GM23338 (cell line): ENCODE measurements around the gene SLC5A7. TPM values are rescaled to one million over a fixed set of nuclear protein-coding genes. Genes with fewer than 3 reads are reported as not detected.

Experiments
- ATAC-seq: fragments of 200-7000 bp; cut with Tn5 transposase; 3 replicates; pipeline ENCODE4 v1.9.1; 2020
- DNase-seq: peaks from one replicate; pipeline ENCODE4 v3.0.0-alpha.2; 2015; ENCODE audit warnings: low spot score
- H2AFZ ChIP-seq: fragments of 200-600 bp; sonication (generic); 2 replicates; pipeline ENCODE4 v1.8.0; 2016; ENCODE audit warnings: antibody characterized with exemption, mild to moderate bottlenecking, moderate library complexity
- H3F3A ChIP-seq: fragments of 200-600 bp; sonication (generic); replicated peaks from 2 replicates; pipeline ENCODE4 v1.8.0; 2017; ENCODE audit warnings: antibody characterized with exemption, mixed run types, low read depth
- H3K27ac ChIP-seq: fragments of 200-600 bp; sonication (generic); 2 replicates; pipeline ENCODE4 v1.6.1; 2016; ENCODE audit warnings: low read depth
- H3K27me3 ChIP-seq: fragments of 200-600 bp; sonication (generic); 2 replicates; pipeline ENCODE4 v1.8.0; 2016; ENCODE audit warnings: mild to moderate bottlenecking, mixed run types, moderate library complexity; ENCODE audit not compliant: insufficient read depth
- H3K36me3 ChIP-seq: fragments of 200-600 bp; sonication (generic); 2 replicates; pipeline ENCODE4 v1.8.0; 2016; ENCODE audit warnings: mild to moderate bottlenecking; ENCODE audit not compliant: insufficient read depth
- H3K4me1 ChIP-seq: fragments of 200-600 bp; sonication (generic); 2 replicates; pipeline ENCODE4 v1.8.0; 2016; ENCODE audit warnings: mild to moderate bottlenecking, moderate library complexity; ENCODE audit not compliant: insufficient read depth
- H3K4me2 ChIP-seq: fragments of 200-600 bp; sonication (generic); 2 replicates; pipeline ENCODE4 v1.7.1; 2017; ENCODE audit warnings: mixed run types
- H3K4me3 ChIP-seq: fragments of 200-600 bp; sonication (generic); 2 replicates; pipeline ENCODE4 v1.6.1; 2016; ENCODE audit warnings: mixed run types
- H3K79me2 ChIP-seq: fragments of 200-600 bp; sonication (generic); replicated peaks from 2 replicates; pipeline ENCODE4 v1.8.0; 2017; ENCODE audit warnings: mild to moderate bottlenecking; ENCODE audit not compliant: insufficient read depth
- H3K9me2 ChIP-seq: fragments of 200-600 bp; sonication (generic); 2 replicates; pipeline ENCODE4 v1.8.0; 2017; ENCODE audit not compliant: insufficient read depth
- H4K20me1 ChIP-seq: fragments of 200-600 bp; sonication (generic); replicated peaks from 2 replicates; pipeline ENCODE4 v1.8.0; 2017; ENCODE audit warnings: mild to moderate bottlenecking; ENCODE audit not compliant: insufficient read depth
- H3K27ac Mint-ChIP-seq: 2 replicates; pipeline ENCODE4 v1.8.0; 2020; ENCODE audit warnings: inconsistent platforms, mild to moderate bottlenecking, moderate library complexity, mixed read lengths
- H3K27me3 Mint-ChIP-seq: 3 replicates; pipeline ENCODE4 v1.8.0; 2022; ENCODE audit warnings: low read depth, mild to moderate bottlenecking, moderate library complexity, mixed read lengths, inconsistent platforms; ENCODE audit not compliant: insufficient read depth, poor library complexity
- H3K36me3 Mint-ChIP-seq: 3 replicates; pipeline ENCODE4 v1.8.0; 2021; ENCODE audit warnings: low read depth, mild to moderate bottlenecking, inconsistent platforms, moderate library complexity, mixed read lengths
- H3K4me1 Mint-ChIP-seq: 3 replicates; pipeline ENCODE4 v1.8.0; 2020; ENCODE audit warnings: mild to moderate bottlenecking, inconsistent platforms, mixed read lengths
- H3K4me3 Mint-ChIP-seq: 3 replicates; pipeline ENCODE4 v1.8.0; 2021; ENCODE audit warnings: moderate library complexity, mild to moderate bottlenecking, inconsistent platforms, mixed read lengths
- H3K9me3 Mint-ChIP-seq: 3 replicates; pipeline ENCODE4 v1.8.0; 2020; ENCODE audit warnings: moderate library complexity, mild to moderate bottlenecking, inconsistent platforms, mixed read lengths
- CREB1 ChIP-seq: fragments of 250-450 bp; sonication (Bioruptor Pico); IDR thresholded peaks from 2 replicates; pipeline ENCODE4 v1.5.0; 2020; ENCODE audit warnings: low read depth, mild to moderate bottlenecking, moderate library complexity
- EZH2 ChIP-seq: fragments of 200-600 bp; sonication (generic); IDR thresholded peaks from one replicate; pipeline ENCODE4 v1.8.0; 2017; ENCODE audit warnings: antibody characterized with exemption, mild to moderate bottlenecking, low read depth; ENCODE audit not compliant: unreplicated experiment
- EZH2phosphoT487 ChIP-seq: fragments of 200-600 bp; sonication (generic); IDR thresholded peaks from one replicate; pipeline ENCODE4 v1.8.1; 2018; ENCODE audit warnings: antibody characterized with exemption; ENCODE audit not compliant: unreplicated experiment
- JUNB ChIP-seq: IDR thresholded peaks from one replicate; pipeline ENCODE4 v1.6.1; 2016; ENCODE audit warnings: antibody characterized with exemption; ENCODE audit not compliant: unreplicated experiment
- NANOG ChIP-seq: IDR thresholded peaks from 2 replicates; pipeline ENCODE4 v1.6.1; 2016; ENCODE audit warnings: antibody characterized with exemption, borderline replicate concordance
- POLR2AphosphoS5 ChIP-seq: IDR thresholded peaks from 2 replicates; pipeline ENCODE4 v1.6.1; 2016; ENCODE audit warnings: antibody characterized with exemption, low read depth
- STAT1 ChIP-seq: IDR thresholded peaks from one replicate; pipeline ENCODE4 v1.6.1; 2016; ENCODE audit warnings: antibody characterized with exemption; ENCODE audit not compliant: unreplicated experiment
- ZNF114 ChIP-seq: fragments of 250-450 bp; sonication (Bioruptor Pico); IDR thresholded peaks from 2 replicates; pipeline ENCODE4 v1.5.0; 2020; ENCODE audit warnings: mild to moderate bottlenecking, moderate library complexity
- ZNF331 ChIP-seq: fragments of 250-450 bp; sonication (Bioruptor Pico); IDR thresholded peaks from 2 replicates; pipeline ENCODE4 v1.5.0; 2020; ENCODE audit warnings: low read depth, mild to moderate bottlenecking, moderate library complexity
- polyA plus RNA-seq: library from polyadenylated mRNA; unstranded; fragments of >200 nt; fragmentation: Nextera tagmentation; extraction: Ambion mirVana; gene quantifications from 2 replicates; pipeline ENCODE4 v1.2.1, GENCODE V29; 2016
- total RNA-seq: library from RNA; depleted of rRNA; stranded (reverse); fragments of >200 nt; shearing (Covaris generic); gene quantifications from 2 replicates; pipeline ENCODE4 v1.2.3, GENCODE V29; 2014
- TF ChIP-seq, protein P1 (sequence below): IDR thresholded peaks from one replicate; pipeline ENCODE4 v1.6.1; 2018; ENCODE audit warnings: antibody characterized with exemption; ENCODE audit not compliant: unreplicated experiment
- TF ChIP-seq, protein P2 (sequence below): fragments of 250-450 bp; sonication (Bioruptor Pico); IDR thresholded peaks from 2 replicates; pipeline ENCODE4 v1.5.0; 2020; ENCODE audit warnings: mild to moderate bottlenecking, moderate library complexity
- TF ChIP-seq, protein P3 (sequence below): IDR thresholded peaks from 2 replicates; pipeline ENCODE4 v1.6.1; 2016; ENCODE audit warnings: antibody characterized with exemption
- TF ChIP-seq, protein P4 (sequence below), 2 experiments: fragments of 200-600 bp in 1 of 2; sonication (generic) in 1 of 2; conservative IDR thresholded peaks; 2 replicates each; pipeline versions ENCODE4 v1.5.1 to v1.6.1; 2016 to 2017; ENCODE audit warnings: antibody characterized with exemption in 2 of 2, low read depth in 2 of 2, mild to moderate bottlenecking in 2 of 2, moderate library complexity in 1 of 2

Gene SLC5A7
- total and polyA plus RNA-seq, 2 experiments from 2014 or later = 0.05 to 0.17 TPM

DNA sequence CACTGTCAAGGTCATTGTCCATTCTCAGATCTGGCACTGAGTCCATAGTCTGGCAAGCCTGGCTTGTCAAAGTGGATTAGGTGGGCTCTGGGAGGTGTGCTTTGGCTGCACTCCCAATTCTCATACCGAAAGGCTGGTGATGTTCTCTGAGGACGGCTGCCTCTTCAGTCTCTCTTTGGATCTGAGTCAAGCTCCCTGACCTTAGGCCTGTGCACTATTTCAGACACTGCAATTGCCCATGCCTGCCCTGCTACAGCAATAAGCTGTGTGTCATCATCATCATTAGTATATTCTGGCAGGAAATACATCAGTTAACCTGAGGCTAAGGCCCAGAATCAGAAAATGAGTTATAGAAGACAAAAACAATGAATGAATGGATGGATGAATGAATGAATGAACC lies 1.6 kb upstream of the SLC5A7 start:
- Histone ChIP-seq H4K20me1 (no peaks in the 10 kb centered on the region), H3K9me2 (no peaks in the 10 kb centered on the region), H3K79me2 (no peaks in the 10 kb centered on the region), H3K27me3 (peaks cover 33% of the 10 kb centered on the region), H3K4me3 (no peak overlapping the region), H3F3A (no peaks in the 10 kb centered on the region), H3K4me2 (no peak overlapping the region), H3K4me1 (peaks cover 8% of the 10 kb centered on the region), H3K36me3 (no peaks in the 10 kb centered on the region), H3K27ac (no peak overlapping the region), H2AFZ (no peak overlapping the region)
- H3K27me3 Mint-ChIP-seq = peaks cover 18% of the 10 kb centered on the region
- ATAC-seq (no peak), DNase-seq (no peak)
- TF ChIP-seq, protein P1, sequence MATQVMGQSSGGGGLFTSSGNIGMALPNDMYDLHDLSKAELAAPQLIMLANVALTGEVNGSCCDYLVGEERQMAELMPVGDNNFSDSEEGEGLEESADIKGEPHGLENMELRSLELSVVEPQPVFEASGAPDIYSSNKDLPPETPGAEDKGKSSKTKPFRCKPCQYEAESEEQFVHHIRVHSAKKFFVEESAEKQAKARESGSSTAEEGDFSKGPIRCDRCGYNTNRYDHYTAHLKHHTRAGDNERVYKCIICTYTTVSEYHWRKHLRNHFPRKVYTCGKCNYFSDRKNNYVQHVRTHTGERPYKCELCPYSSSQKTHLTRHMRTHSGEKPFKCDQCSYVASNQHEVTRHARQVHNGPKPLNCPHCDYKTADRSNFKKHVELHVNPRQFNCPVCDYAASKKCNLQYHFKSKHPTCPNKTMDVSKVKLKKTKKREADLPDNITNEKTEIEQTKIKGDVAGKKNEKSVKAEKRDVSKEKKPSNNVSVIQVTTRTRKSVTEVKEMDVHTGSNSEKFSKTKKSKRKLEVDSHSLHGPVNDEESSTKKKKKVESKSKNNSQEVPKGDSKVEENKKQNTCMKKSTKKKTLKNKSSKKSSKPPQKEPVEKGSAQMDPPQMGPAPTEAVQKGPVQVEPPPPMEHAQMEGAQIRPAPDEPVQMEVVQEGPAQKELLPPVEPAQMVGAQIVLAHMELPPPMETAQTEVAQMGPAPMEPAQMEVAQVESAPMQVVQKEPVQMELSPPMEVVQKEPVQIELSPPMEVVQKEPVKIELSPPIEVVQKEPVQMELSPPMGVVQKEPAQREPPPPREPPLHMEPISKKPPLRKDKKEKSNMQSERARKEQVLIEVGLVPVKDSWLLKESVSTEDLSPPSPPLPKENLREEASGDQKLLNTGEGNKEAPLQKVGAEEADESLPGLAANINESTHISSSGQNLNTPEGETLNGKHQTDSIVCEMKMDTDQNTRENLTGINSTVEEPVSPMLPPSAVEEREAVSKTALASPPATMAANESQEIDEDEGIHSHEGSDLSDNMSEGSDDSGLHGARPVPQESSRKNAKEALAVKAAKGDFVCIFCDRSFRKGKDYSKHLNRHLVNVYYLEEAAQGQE = no peak
- TF ChIP-seq POLR2AphosphoS5 (no peak), EZH2phosphoT487 (no peak), ZNF114 (CRISPR knock-in tag) (no peak), ZNF331 (CRISPR knock-in tag) (no peak), JUNB (no peak), NANOG (no peak), EZH2 (no peak), CREB1 (CRISPR knock-in tag) (no peak), STAT1 (no peak)
- TF ChIP-seq, protein P2, sequence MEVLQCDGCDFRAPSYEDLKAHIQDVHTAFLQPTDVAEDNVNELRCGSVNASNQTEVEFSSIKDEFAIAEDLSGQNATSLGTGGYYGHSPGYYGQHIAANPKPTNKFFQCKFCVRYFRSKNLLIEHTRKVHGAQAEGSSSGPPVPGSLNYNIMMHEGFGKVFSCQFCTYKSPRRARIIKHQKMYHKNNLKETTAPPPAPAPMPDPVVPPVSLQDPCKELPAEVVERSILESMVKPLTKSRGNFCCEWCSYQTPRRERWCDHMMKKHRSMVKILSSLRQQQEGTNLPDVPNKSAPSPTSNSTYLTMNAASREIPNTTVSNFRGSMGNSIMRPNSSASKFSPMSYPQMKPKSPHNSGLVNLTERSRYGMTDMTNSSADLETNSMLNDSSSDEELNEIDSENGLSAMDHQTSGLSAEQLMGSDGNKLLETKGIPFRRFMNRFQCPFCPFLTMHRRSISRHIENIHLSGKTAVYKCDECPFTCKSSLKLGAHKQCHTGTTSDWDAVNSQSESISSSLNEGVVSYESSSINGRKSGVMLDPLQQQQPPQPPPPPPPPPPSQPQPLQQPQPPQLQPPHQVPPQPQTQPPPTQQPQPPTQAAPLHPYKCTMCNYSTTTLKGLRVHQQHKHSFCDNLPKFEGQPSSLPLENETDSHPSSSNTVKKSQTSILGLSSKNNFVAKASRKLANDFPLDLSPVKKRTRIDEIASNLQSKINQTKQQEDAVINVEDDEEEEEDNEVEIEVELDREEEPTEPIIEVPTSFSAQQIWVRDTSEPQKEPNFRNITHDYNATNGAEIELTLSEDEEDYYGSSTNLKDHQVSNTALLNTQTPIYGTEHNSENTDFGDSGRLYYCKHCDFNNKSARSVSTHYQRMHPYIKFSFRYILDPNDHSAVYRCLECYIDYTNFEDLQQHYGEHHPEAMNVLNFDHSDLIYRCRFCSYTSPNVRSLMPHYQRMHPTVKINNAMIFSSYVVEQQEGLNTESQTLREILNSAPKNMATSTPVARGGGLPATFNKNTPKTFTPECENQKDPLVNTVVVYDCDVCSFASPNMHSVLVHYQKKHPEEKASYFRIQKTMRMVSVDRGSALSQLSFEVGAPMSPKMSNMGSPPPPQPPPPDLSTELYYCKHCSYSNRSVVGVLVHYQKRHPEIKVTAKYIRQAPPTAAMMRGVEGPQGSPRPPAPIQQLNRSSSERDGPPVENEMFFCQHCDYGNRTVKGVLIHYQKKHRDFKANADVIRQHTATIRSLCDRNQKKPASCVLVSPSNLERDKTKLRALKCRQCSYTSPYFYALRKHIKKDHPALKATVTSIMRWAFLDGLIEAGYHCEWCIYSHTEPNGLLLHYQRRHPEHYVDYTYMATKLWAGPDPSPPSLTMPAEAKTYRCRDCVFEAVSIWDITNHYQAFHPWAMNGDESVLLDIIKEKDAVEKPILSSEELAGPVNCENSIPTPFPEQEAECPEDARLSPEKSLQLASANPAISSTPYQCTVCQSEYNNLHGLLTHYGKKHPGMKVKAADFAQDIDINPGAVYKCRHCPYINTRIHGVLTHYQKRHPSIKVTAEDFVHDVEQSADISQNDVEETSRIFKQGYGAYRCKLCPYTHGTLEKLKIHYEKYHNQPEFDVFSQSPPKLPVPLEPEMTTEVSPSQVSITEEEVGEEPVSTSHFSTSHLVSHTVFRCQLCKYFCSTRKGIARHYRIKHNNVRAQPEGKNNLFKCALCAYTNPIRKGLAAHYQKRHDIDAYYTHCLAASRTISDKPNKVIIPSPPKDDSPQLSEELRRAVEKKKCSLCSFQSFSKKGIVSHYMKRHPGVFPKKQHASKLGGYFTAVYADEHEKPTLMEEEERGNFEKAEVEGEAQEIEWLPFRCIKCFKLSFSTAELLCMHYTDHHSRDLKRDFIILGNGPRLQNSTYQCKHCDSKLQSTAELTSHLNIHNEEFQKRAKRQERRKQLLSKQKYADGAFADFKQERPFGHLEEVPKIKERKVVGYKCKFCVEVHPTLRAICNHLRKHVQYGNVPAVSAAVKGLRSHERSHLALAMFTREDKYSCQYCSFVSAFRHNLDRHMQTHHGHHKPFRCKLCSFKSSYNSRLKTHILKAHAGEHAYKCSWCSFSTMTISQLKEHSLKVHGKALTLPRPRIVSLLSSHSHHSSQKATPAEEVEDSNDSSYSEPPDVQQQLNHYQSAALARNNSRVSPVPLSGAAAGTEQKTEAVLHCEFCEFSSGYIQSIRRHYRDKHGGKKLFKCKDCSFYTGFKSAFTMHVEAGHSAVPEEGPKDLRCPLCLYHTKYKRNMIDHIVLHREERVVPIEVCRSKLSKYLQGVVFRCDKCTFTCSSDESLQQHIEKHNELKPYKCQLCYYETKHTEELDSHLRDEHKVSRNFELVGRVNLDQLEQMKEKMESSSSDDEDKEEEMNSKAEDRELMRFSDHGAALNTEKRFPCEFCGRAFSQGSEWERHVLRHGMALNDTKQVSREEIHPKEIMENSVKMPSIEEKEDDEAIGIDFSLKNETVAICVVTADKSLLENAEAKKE (CRISPR knock-in tag) = no peak
- TF ChIP-seq, protein P3, sequence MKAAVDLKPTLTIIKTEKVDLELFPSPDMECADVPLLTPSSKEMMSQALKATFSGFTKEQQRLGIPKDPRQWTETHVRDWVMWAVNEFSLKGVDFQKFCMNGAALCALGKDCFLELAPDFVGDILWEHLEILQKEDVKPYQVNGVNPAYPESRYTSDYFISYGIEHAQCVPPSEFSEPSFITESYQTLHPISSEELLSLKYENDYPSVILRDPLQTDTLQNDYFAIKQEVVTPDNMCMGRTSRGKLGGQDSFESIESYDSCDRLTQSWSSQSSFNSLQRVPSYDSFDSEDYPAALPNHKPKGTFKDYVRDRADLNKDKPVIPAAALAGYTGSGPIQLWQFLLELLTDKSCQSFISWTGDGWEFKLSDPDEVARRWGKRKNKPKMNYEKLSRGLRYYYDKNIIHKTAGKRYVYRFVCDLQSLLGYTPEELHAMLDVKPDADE = no peak
- TF ChIP-seq, protein P4, sequence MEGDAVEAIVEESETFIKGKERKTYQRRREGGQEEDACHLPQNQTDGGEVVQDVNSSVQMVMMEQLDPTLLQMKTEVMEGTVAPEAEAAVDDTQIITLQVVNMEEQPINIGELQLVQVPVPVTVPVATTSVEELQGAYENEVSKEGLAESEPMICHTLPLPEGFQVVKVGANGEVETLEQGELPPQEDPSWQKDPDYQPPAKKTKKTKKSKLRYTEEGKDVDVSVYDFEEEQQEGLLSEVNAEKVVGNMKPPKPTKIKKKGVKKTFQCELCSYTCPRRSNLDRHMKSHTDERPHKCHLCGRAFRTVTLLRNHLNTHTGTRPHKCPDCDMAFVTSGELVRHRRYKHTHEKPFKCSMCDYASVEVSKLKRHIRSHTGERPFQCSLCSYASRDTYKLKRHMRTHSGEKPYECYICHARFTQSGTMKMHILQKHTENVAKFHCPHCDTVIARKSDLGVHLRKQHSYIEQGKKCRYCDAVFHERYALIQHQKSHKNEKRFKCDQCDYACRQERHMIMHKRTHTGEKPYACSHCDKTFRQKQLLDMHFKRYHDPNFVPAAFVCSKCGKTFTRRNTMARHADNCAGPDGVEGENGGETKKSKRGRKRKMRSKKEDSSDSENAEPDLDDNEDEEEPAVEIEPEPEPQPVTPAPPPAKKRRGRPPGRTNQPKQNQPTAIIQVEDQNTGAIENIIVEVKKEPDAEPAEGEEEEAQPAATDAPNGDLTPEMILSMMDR (conservative IDR thresholded peaks at IDR 0.05; ENCODE audit: low read depth in 2 of 2) = no peak
- no peak overlapping the region for H3K27ac Mint-ChIP-seq
- peaks cover 3% of the 10 kb centered on the region for H3K4me1 Mint-ChIP-seq
- no peaks in the 10 kb centered on the region for H3K36me3 Mint-ChIP-seq
- H3K9me3 Mint-ChIP-seq = no peaks in the 10 kb centered on the region
- H3K4me3 Mint-ChIP-seq = no peak overlapping the region
